SK-N-SH (cell line): Measurements from ENCODE around the gene MINDY4. TPM values are rescaled to one million over a fixed set of nuclear protein-coding genes. Genes with fewer than 3 reads are reported as not detected.

ENCODE experiments used
- CTCF ChIA-PET: fragments of 300-600, 350-600 bp; formaldehyde crosslinking; extraction: SDS; loops from one replicate; lab custom pipeline; 2021; lab: Yijun Ruan, JAX
- POLR2A ChIA-PET: fragments of 350-600 bp; sonication (Branson Sonifier 250); formaldehyde crosslinking; extraction: SDS; loops from one replicate; lab custom pipeline; 2020; ENCODE audit warnings: antibody characterized with exemption, inconsistent platforms; lab: Yijun Ruan, JAX
- DNase-seq: peaks from one replicate; pipeline ENCODE4 v3.0.0; 2012
- H2AFZ ChIP-seq: fragments of 200-600 bp; sonication (generic); 2 replicates; pipeline ENCODE4 v1.8.1; 2016; ENCODE audit warnings: antibody characterized with exemption, mild to moderate bottlenecking, low read depth
- H3F3A ChIP-seq: fragments of 200-600 bp; sonication (generic); replicated peaks from 2 replicates; pipeline ENCODE3; 2016; ENCODE audit warnings: antibody characterized with exemption, mild to moderate bottlenecking; ENCODE audit not compliant: insufficient read depth
- H3K27ac ChIP-seq, 2 experiments: fragments of 200-500 bp in 1 of 2; fragments of 200-600 bp in 1 of 2; sonication (Bioruptor generic) in 1 of 2; sonication (generic), shearing (Covaris generic) in 1 of 2; 2 replicates each; pipeline versions ENCODE4 v1.5.1 to v1.6.1; 2014 to 2016; ENCODE audit warnings: low read depth in 2 of 2, inconsistent platforms in 1 of 2, low read length in 1 of 2, mild to moderate bottlenecking in 1 of 2, mixed read lengths in 1 of 2
- H3K27me3 ChIP-seq: fragments of 200-600 bp; sonication (generic), shearing (Covaris generic); 2 replicates; pipeline ENCODE4 v1.6.1; 2016; ENCODE audit warnings: mixed run types; ENCODE audit not compliant: insufficient read depth
- H3K36me3 ChIP-seq, 2 experiments: fragments of 200-500 bp in 1 of 2; fragments of 200-600 bp in 1 of 2; sonication (Bioruptor generic) in 1 of 2; sonication (generic) in 1 of 2; replicated peaks in 1 of 2; 2 replicates each; pipeline versions ENCODE3 to v1.5.1; 2014 to 2016; ENCODE audit warnings: low read length in 1 of 2, mild to moderate bottlenecking in 1 of 2; ENCODE audit not compliant: insufficient read depth in 2 of 2, control insufficient read depth in 1 of 2
- H3K4me1 ChIP-seq, 2 experiments: fragments of 200-500 bp in 1 of 2; fragments of 200-600 bp in 1 of 2; sonication (Bioruptor generic) in 1 of 2; sonication (generic), shearing (Covaris generic) in 1 of 2; 2 replicates each; pipeline versions ENCODE4 v1.5.1 to v1.6.1; 2014 to 2016; ENCODE audit warnings: low read depth in 1 of 2, low read length in 1 of 2, mixed run types in 1 of 2; ENCODE audit not compliant: insufficient read depth in 2 of 2, control insufficient read depth in 1 of 2
- H3K4me2 ChIP-seq: fragments of 200-600 bp; sonication (generic), shearing (Covaris generic); 2 replicates; pipeline ENCODE4 v1.6.1; 2017; ENCODE audit warnings: mixed run types
- H3K4me3 ChIP-seq, 2 experiments: fragments of 200-500 bp in 1 of 2; fragments of 200-600 bp in 1 of 2; sonication (Bioruptor generic) in 1 of 2; sonication (generic), shearing (Covaris generic) in 1 of 2; 2 replicates each; pipeline versions ENCODE4 v1.5.1 to v1.8.1; 2014 to 2016; ENCODE audit warnings: low read depth in 2 of 2, inconsistent platforms in 1 of 2, low read length in 1 of 2, mild to moderate bottlenecking in 1 of 2, mixed read lengths in 1 of 2, moderate library complexity in 1 of 2
- H3K79me2 ChIP-seq: fragments of 200-600 bp; sonication (generic); 2 replicates; pipeline ENCODE4 v1.8.1; 2017; ENCODE audit warnings: mild to moderate bottlenecking; ENCODE audit not compliant: insufficient read depth
- H3K9ac ChIP-seq: fragments of 200-600 bp; sonication (generic); 2 replicates; pipeline ENCODE4 v1.6.1; 2017; ENCODE audit warnings: mixed run types
- H3K9me2 ChIP-seq: fragments of 200-600 bp; sonication (generic); 2 replicates; pipeline ENCODE4 v1.6.1; 2017; ENCODE audit warnings: mixed run types
- H3K9me3 ChIP-seq: fragments of 200-600 bp; sonication (generic); 2 replicates; pipeline ENCODE4 v1.6.1; 2017; ENCODE audit warnings: mixed run types, mild to moderate bottlenecking, moderate library complexity
- H4K20me1 ChIP-seq: fragments of 200-600 bp; sonication (generic); 2 replicates; pipeline ENCODE4 v1.6.1; 2017; ENCODE audit warnings: mild to moderate bottlenecking, mixed run types; ENCODE audit not compliant: insufficient read depth
- CTCF ChIP-seq: fragments of 200-600 bp; sonication (generic); IDR thresholded peaks from 2 replicates; pipeline ENCODE4 v1.6.1; 2017; ENCODE audit warnings: antibody characterized with exemption, mild to moderate bottlenecking, moderate library complexity
- EZH2phosphoT487 ChIP-seq: fragments of 200-600 bp; sonication (generic); IDR thresholded peaks from 2 replicates; pipeline ENCODE4 v1.6.1; 2017; ENCODE audit warnings: low read depth, mixed run types, mild to moderate bottlenecking, antibody characterized with exemption, moderate library complexity, borderline replicate concordance
- FOXJ3 ChIP-seq: sonication (generic); formaldehyde crosslinking; IDR thresholded peaks from 2 replicates; pipeline ENCODE4 v1.5.1; 2020; ENCODE audit warnings: mild to moderate bottlenecking, missing genetic modification reagents
- GATA2 ChIP-seq: sonication (generic); formaldehyde crosslinking; IDR thresholded peaks from 2 replicates; pipeline ENCODE4 v1.5.0; 2020; ENCODE audit warnings: mild to moderate bottlenecking, missing genetic modification reagents
- JUND ChIP-seq: IDR thresholded peaks from 2 replicates; pipeline ENCODE4 v1.4.0; 2012
- MXI1 ChIP-seq: IDR thresholded peaks from 2 replicates; pipeline ENCODE4 v1.6.1; 2012; ENCODE audit warnings: mild to moderate bottlenecking, low read depth, low read length, improper control_type of control experiment
- TAF1 ChIP-seq: IDR thresholded peaks from 2 replicates; pipeline ENCODE4 v1.6.1; 2012; ENCODE audit warnings: low read depth, mild to moderate bottlenecking, low read length, moderate library complexity, borderline replicate concordance
- TCF12 ChIP-seq: IDR thresholded peaks from 2 replicates; pipeline ENCODE4 v1.4.0; 2012
- TEAD4 ChIP-seq: IDR thresholded peaks from 2 replicates; pipeline ENCODE4 v1.4.0; 2012; ENCODE audit warnings: mild to moderate bottlenecking, borderline replicate concordance; ENCODE audit not compliant: insufficient read depth
- YY1 ChIP-seq: IDR thresholded peaks from 2 replicates; pipeline ENCODE4 v1.4.0; 2012; ENCODE audit warnings: low read depth, mild to moderate bottlenecking
- WGBS: methylation state at CpG from one replicate; pipeline ENCODE4 v1.1.6; 2017; ENCODE audit warnings: low lambda C conversion rate; 5-methylcytosine and 5-hydroxymethylcytosine counted together
- polyA plus RNA-seq, 3 experiments: library from polyadenylated mRNA; depleted of rRNA; stranded (reverse); fragments of >200 nt; gene quantifications; 2 replicates each; pipeline ENCODE4 v1.2.3, GENCODE V29; 2012

Gene MINDY4
- polyA plus RNA-seq, 1 of the 3 experiments (the other 2 are of a cell fraction): 1.8 TPM

GRCh38 chr7:30849565-30849964 is 78.3 kb downstream of the MINDY4 start:
- no peak for DNase-seq
- H3K79me2 ChIP-seq: no peaks in the 10 kb centered on the region
- H2AFZ ChIP-seq: no peak overlapping the region
- H4K20me1 ChIP-seq: no peaks in the 10 kb centered on the region
- no peak overlapping the region for H3K4me3 ChIP-seq
- WGBS: 66% methylated on average over 4 of the region's 4 CpGs
- H3K9me3 ChIP-seq: no peaks in the 10 kb centered on the region
- no peaks in the 10 kb centered on the region; the same call in 1 of the 2 replicates for H3K27me3 ChIP-seq
- TF ChIP-seq GATA2 (CRISPR knock-in tag) (peak; percentile 70), TCF12 (peak; percentile 58), TAF1 (no peak)
- H3K27ac ChIP-seq: peak overlapping the region in 1 of 2 experiments; percentile 26; a peak in 1 of 4 replicates
- no peak overlapping the region for H3K9ac ChIP-seq
- H3K9me2 ChIP-seq: no peaks in the 10 kb centered on the region
- CTCF ChIA-PET: interaction anchor here (0.7 to 1.7 kb wide), 10 partner anchors 10 to 202 kb away, joined by 3 to 6 read pairs (median 3); partner anchors contain the start of gene ADCYAP1R1
- H3K36me3 ChIP-seq: no peaks in the 10 kb centered on the region
- peaks cover 5% of the 10 kb centered on the region for H3F3A ChIP-seq
- no peak overlapping the region for H3K4me2 ChIP-seq
- peaks cover 12 to 40% of the 10 kb centered on the region in 2 experiments; a peak in 2 of 4 replicates for H3K4me1 ChIP-seq
- POLR2A ChIA-PET: no interaction called here

GRCh38 chr7:30850426-30850825 is 79.2 kb downstream of the MINDY4 start:
- no peak overlapping the region; a peak in 1 of 4 replicates for H3K27ac ChIP-seq
- H2AFZ ChIP-seq: no peak overlapping the region
- H3K9me3 ChIP-seq: no peaks in the 10 kb centered on the region
- TF ChIP-seq JUND (no peak), YY1 (no peak), FOXJ3 (no peak), EZH2phosphoT487 (no peak), TCF12 (no peak), MXI1 (no peak), TAF1 (no peak), CTCF (no peak), TEAD4 (no peak)
- H3K4me2 ChIP-seq: no peak overlapping the region
- 99% methylated on average over 15 of the region's 17 CpGs for WGBS
- H3F3A ChIP-seq: peaks cover 5% of the 10 kb centered on the region
- ChIA-PET CTCF (interaction anchor here (0.8 to 1.7 kb wide), 7 partner anchors 11 to 272 kb away, joined by 3 to 6 read pairs (median 3); no protein-coding TSS in a partner anchor), POLR2A (no interaction called here)
- no peak overlapping the region for H3K9ac ChIP-seq
- no peak for DNase-seq
- H3K9me2 ChIP-seq: no peaks in the 10 kb centered on the region
- no peaks in the 10 kb centered on the region; the same call in 1 of the 2 replicates for H3K27me3 ChIP-seq
- peaks cover 11 to 33% of the 10 kb centered on the region in 2 experiments; a peak in 2 of 4 replicates for H3K4me1 ChIP-seq
- no peak overlapping the region for H3K4me3 ChIP-seq
- no peaks in the 10 kb centered on the region for H4K20me1 ChIP-seq
- no peaks in the 10 kb centered on the region for H3K79me2 ChIP-seq
- no peaks in the 10 kb centered on the region for H3K36me3 ChIP-seq
